H9 (cell line): ENCODE measurements around the gene HDAC1. TPM values are rescaled to one million over a fixed set of nuclear protein-coding genes. Genes with fewer than 3 reads are reported as not detected.

Experiments used
- DNase-seq: peaks from one replicate; pipeline ENCODE4 v3.0.0-alpha.2; 2017
- H2AFZ ChIP-seq: one replicate; pipeline ENCODE4 v1.6.1; 2013; ENCODE audit warnings: mild to moderate bottlenecking, low read length, control low read depth, moderate library complexity
- H2AK5ac ChIP-seq: 2 replicates; pipeline ENCODE4 v1.6.1; 2013; ENCODE audit warnings: low read length, control low read depth, mixed read lengths; ENCODE audit not compliant: insufficient read length
- H2BK120ac ChIP-seq: one replicate; pipeline ENCODE4 v1.6.1; 2013; ENCODE audit warnings: low read depth, mild to moderate bottlenecking, low read length, control low read depth, inconsistent platforms; ENCODE audit not compliant: poor library complexity, severe bottlenecking
- H2BK12ac ChIP-seq: 2 replicates; pipeline ENCODE4 v1.6.1; 2013; ENCODE audit warnings: low read length, control low read depth, mixed read lengths, low read depth; ENCODE audit not compliant: insufficient read length
- H2BK15ac ChIP-seq: 2 replicates; pipeline ENCODE4 v1.6.1; 2013; ENCODE audit warnings: low read depth, low read length, control low read depth
- H2BK20ac ChIP-seq: one replicate; pipeline ENCODE4 v1.6.1; 2013; ENCODE audit warnings: low read depth, mild to moderate bottlenecking, low read length, control low read depth, inconsistent platforms; ENCODE audit not compliant: poor library complexity, severe bottlenecking
- H2BK5ac ChIP-seq: 2 replicates; pipeline ENCODE4 v1.6.1; 2013; ENCODE audit warnings: low read length, control low read depth, mixed read lengths; ENCODE audit not compliant: insufficient read length
- H3K14ac ChIP-seq: 2 replicates; pipeline ENCODE4 v1.6.1; 2013; ENCODE audit warnings: low read length, control low read depth; ENCODE audit not compliant: insufficient read depth
- H3K18ac ChIP-seq: 2 replicates; pipeline ENCODE4 v1.6.1; 2013; ENCODE audit warnings: low read depth, mild to moderate bottlenecking, mixed read lengths, low read length, control low read depth; ENCODE audit not compliant: insufficient read length
- H3K23ac ChIP-seq: 2 replicates; pipeline ENCODE4 v1.6.1; 2013; ENCODE audit warnings: low read length, control low read depth, mixed read lengths, low read depth; ENCODE audit not compliant: insufficient read length
- H3K23me2 ChIP-seq: 2 replicates; pipeline ENCODE4 v1.6.1; 2013; ENCODE audit warnings: low read depth, mild to moderate bottlenecking, mixed read lengths, low read length, control low read depth; ENCODE audit not compliant: insufficient read length, poor library complexity, severe bottlenecking
- H3K27ac ChIP-seq: 2 replicates; pipeline ENCODE4 v1.5.1; 2013; ENCODE audit warnings: low read length, control low read depth, mixed read lengths, low read depth; ENCODE audit not compliant: insufficient read length
- H3K27me3 ChIP-seq: 2 replicates; pipeline ENCODE4 v1.6.1; 2013; ENCODE audit warnings: low read length, control low read depth, inconsistent platforms; ENCODE audit not compliant: insufficient read depth
- H3K4ac ChIP-seq: 2 replicates; pipeline ENCODE4 v1.6.1; 2013; ENCODE audit warnings: low read depth, mild to moderate bottlenecking, control low read depth, inconsistent platforms, low read length, moderate library complexity
- H3K4me1 ChIP-seq: 2 replicates; pipeline ENCODE4 v1.6.1; 2013; ENCODE audit warnings: low read length, control low read depth, inconsistent platforms; ENCODE audit not compliant: insufficient read depth
- H3K4me2 ChIP-seq: 2 replicates; pipeline ENCODE4 v1.6.1; 2013; ENCODE audit warnings: low read length, control low read depth, mixed read lengths; ENCODE audit not compliant: insufficient read length, insufficient read depth
- H3K56ac ChIP-seq: 2 replicates; pipeline ENCODE4 v1.6.1; 2013; ENCODE audit warnings: low read depth, mild to moderate bottlenecking, mixed read lengths, low read length, control low read depth; ENCODE audit not compliant: insufficient read length
- H3K79me1 ChIP-seq: 2 replicates; pipeline ENCODE4 v1.6.1; 2013; ENCODE audit warnings: low read depth, mild to moderate bottlenecking, moderate library complexity, low read length, control low read depth, inconsistent platforms; ENCODE audit not compliant: insufficient read depth, poor library complexity, severe bottlenecking
- H3K79me2 ChIP-seq: 2 replicates; pipeline ENCODE4 v1.6.1; 2013; ENCODE audit warnings: low read length, control low read depth, inconsistent platforms; ENCODE audit not compliant: insufficient read depth
- H3K9ac ChIP-seq: 2 replicates; pipeline ENCODE4 v1.6.1; 2013; ENCODE audit warnings: low read length, control low read depth, mixed read lengths; ENCODE audit not compliant: insufficient read length; ENCODE audit errors: extremely low read depth
- H3K9me3 ChIP-seq: one replicate; pipeline ENCODE4 v1.6.1; 2013; ENCODE audit warnings: low read depth, low read length, inconsistent platforms; ENCODE audit not compliant: control insufficient read depth
- H3T11ph ChIP-seq: one replicate; pipeline ENCODE4 v1.6.1; 2013; ENCODE audit warnings: mild to moderate bottlenecking, low read length, control low read depth, inconsistent platforms
- H4K20me1 ChIP-seq: one replicate; pipeline ENCODE4 v1.6.1; 2013; ENCODE audit not compliant: control insufficient read depth, insufficient read length, insufficient read depth
- H4K5ac ChIP-seq: 2 replicates; pipeline ENCODE4 v1.6.1; 2013; ENCODE audit warnings: low read depth, mild to moderate bottlenecking, mixed read lengths, low read length, control low read depth; ENCODE audit not compliant: insufficient read length
- H4K8ac ChIP-seq: replicated peaks from 2 replicates; pipeline ENCODE4 v1.6.1; 2013; ENCODE audit warnings: low read length, control low read depth, mixed read lengths, low read depth; ENCODE audit not compliant: insufficient read length
- H4K91ac ChIP-seq: 2 replicates; pipeline ENCODE4 v1.6.1; 2013; ENCODE audit warnings: low read depth, mild to moderate bottlenecking, moderate library complexity, mixed read lengths, low read length, control low read depth; ENCODE audit not compliant: insufficient read length
- H3K27ac Mint-ChIP-seq, 3 experiments: 2 replicates in 2 of 3; 3 replicates in 1 of 3; pipeline ENCODE4 v1.8.0; 2020 to 2021; ENCODE audit warnings: mixed read lengths in 3 of 3, mild to moderate bottlenecking in 1 of 3, moderate library complexity in 1 of 3
- H3K27me3 Mint-ChIP-seq: 2 replicates; pipeline ENCODE4 v1.8.0; 2021; ENCODE audit warnings: low read depth, mild to moderate bottlenecking, moderate library complexity, mixed read lengths
- H3K36me3 Mint-ChIP-seq, 3 experiments: 2 replicates in 2 of 3; 3 replicates in 1 of 3; pipeline ENCODE4 v1.8.0; 2020 to 2021; ENCODE audit warnings: low read depth in 3 of 3, mixed read lengths in 3 of 3; ENCODE audit not compliant: insufficient read depth in 1 of 3
- H3K4me1 Mint-ChIP-seq, 2 experiments: 2 replicates each; pipeline ENCODE4 v1.8.0; 2020; ENCODE audit warnings: mixed read lengths in 2 of 2
- H3K4me3 Mint-ChIP-seq, 2 experiments: 2 replicates in 1 of 2; 3 replicates in 1 of 2; pipeline ENCODE4 v1.8.0; 2020 to 2021; ENCODE audit warnings: mild to moderate bottlenecking in 2 of 2, mixed read lengths in 2 of 2, moderate library complexity in 1 of 2
- H3K9me3 Mint-ChIP-seq, 2 experiments: 2 replicates in 1 of 2; 3 replicates in 1 of 2; pipeline ENCODE4 v1.8.0; 2020; ENCODE audit warnings: mild to moderate bottlenecking in 2 of 2, mixed read lengths in 2 of 2, moderate library complexity in 1 of 2
- WGBS: extraction: QIAGEN DNeasy Blood & Tissue Kit; methylation state at CpG from one replicate; pipeline ENCODE4 v1.1.7; 2013; ENCODE audit warnings: missing lambda C conversion rate, low lambda C conversion rate, mixed read lengths; ENCODE audit not compliant: insufficient read length; ENCODE audit errors: extremely low coverage; 5-methylcytosine and 5-hydroxymethylcytosine counted together
- total RNA-seq: library from RNA; stranded (reverse); gene quantifications from 2 replicates; pipeline ENCODE4 v1.2.1, GENCODE V29; 2021
- TF ChIP-seq, protein P1 (sequence below): fragments of 200-600 bp; sonication (generic); conservative IDR thresholded peaks from 3 replicates; pipeline ENCODE4 v1.8.0; 2021; ENCODE audit warnings: antibody characterized with exemption, mild to moderate bottlenecking

HDAC1 gene
- total RNA-seq, 1 experiment from 2014 or later: 162 TPM

DNA sequence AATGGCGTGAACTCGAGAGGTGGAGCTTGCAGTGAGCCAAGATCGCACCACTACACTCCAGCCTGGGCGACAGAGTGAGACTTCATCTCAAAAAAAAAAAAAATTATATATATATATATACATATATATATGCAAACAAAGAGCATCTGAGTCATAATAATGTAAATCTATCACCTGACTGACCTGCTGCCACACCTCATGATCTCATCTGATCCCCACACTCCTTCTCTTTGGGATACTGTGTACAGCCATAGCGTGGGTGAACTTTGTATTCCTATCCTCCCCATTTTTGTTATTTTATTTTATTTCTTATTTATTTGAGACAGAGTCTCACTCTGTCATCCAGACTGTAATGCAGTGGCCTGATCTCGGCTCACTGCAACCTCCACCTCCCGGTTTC lies 2.6 kb upstream of the HDAC1 start:
- H3K4ac ChIP-seq: no peak overlapping the region
- H3K27me3 ChIP-seq: no peaks in the 10 kb centered on the region
- H3K4me2 ChIP-seq: no peak overlapping the region
- no peak overlapping the region for H3K27ac ChIP-seq
- H2AFZ ChIP-seq: no peak overlapping the region
- Mint-ChIP-seq H3K36me3 (peaks cover 3 to 16% (median 7%) of the 10 kb centered on the region in 3 experiments; a peak in 4 of 7 replicates), H3K27ac (no peak overlapping the region), H3K4me1 (peaks cover 10 to 12% of the 10 kb centered on the region in 2 experiments), H3K9me3 (peaks cover 0 to 3% of the 10 kb centered on the region in 2 experiments; a peak in 2 of 5 replicates), H3K27me3 (no peaks in the 10 kb centered on the region), H3K4me3 (no peak overlapping the region)
- no peak overlapping the region for H2BK12ac ChIP-seq
- H3K9ac ChIP-seq: no peak overlapping the region
- H2BK20ac ChIP-seq: no peak overlapping the region
- H3K18ac ChIP-seq: no peak overlapping the region
- no peak for DNase-seq
- no peak overlapping the region for H3T11ph ChIP-seq
- H3K79me1 ChIP-seq: no peaks in the 10 kb centered on the region
- H2BK120ac ChIP-seq: no peak overlapping the region
- H3K23me2 ChIP-seq: peaks cover 5% of the 10 kb centered on the region
- no peaks in the 10 kb centered on the region for H4K20me1 ChIP-seq
- WGBS: no CpG with 5 or more reads among the region's 7 CpGs
- no peak overlapping the region for H3K14ac ChIP-seq
- H3K56ac ChIP-seq: no peak overlapping the region
- peaks cover 2% of the 10 kb centered on the region; the same call in 1 of the 2 replicates for H3K79me2 ChIP-seq
- H4K5ac ChIP-seq: no peak overlapping the region
- no peak overlapping the region for H4K8ac ChIP-seq
- TF ChIP-seq, protein P1, sequence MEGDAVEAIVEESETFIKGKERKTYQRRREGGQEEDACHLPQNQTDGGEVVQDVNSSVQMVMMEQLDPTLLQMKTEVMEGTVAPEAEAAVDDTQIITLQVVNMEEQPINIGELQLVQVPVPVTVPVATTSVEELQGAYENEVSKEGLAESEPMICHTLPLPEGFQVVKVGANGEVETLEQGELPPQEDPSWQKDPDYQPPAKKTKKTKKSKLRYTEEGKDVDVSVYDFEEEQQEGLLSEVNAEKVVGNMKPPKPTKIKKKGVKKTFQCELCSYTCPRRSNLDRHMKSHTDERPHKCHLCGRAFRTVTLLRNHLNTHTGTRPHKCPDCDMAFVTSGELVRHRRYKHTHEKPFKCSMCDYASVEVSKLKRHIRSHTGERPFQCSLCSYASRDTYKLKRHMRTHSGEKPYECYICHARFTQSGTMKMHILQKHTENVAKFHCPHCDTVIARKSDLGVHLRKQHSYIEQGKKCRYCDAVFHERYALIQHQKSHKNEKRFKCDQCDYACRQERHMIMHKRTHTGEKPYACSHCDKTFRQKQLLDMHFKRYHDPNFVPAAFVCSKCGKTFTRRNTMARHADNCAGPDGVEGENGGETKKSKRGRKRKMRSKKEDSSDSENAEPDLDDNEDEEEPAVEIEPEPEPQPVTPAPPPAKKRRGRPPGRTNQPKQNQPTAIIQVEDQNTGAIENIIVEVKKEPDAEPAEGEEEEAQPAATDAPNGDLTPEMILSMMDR: no peak
- H2AK5ac ChIP-seq: no peak overlapping the region
- H2BK5ac ChIP-seq: no peak overlapping the region
- H3K9me3 ChIP-seq: no peaks in the 10 kb centered on the region
- no peak overlapping the region for H4K91ac ChIP-seq
- no peak overlapping the region for H2BK15ac ChIP-seq
- H3K4me1 ChIP-seq: no peaks in the 10 kb centered on the region
- no peak overlapping the region for H3K23ac ChIP-seq
